NT2/D1 (cell line): ENCODE results near the gene TLE1.

Source experiments
- DNase-seq: peaks from one replicate; pipeline ENCODE4 v3.0.0-alpha.2; 2011; ENCODE audit warnings: low read depth, low spot score
- H3K27me3 ChIP-seq: 2 replicates; pipeline ENCODE4 v1.6.0; 2011; ENCODE audit warnings: mild to moderate bottlenecking; ENCODE audit not compliant: insufficient read length, insufficient read depth
- H3K36me3 ChIP-seq: 2 replicates; pipeline ENCODE4 v1.6.1; 2011; ENCODE audit warnings: mild to moderate bottlenecking, low read length, mixed read lengths; ENCODE audit not compliant: insufficient read depth, insufficient read length
- H3K4me1 ChIP-seq: 2 replicates; pipeline ENCODE4 v1.5.1; 2011; ENCODE audit not compliant: insufficient read depth, insufficient read length
- H3K4me3 ChIP-seq: 2 replicates; pipeline ENCODE4 v1.5.1; 2011; ENCODE audit warnings: low read depth; ENCODE audit not compliant: insufficient read length
- H3K9ac ChIP-seq: 2 replicates; pipeline ENCODE4 v1.6.0; 2011; ENCODE audit warnings: low read depth; ENCODE audit not compliant: insufficient read length
- H3K9me3 ChIP-seq: 2 replicates; pipeline ENCODE4 v1.5.1; 2011; ENCODE audit warnings: mild to moderate bottlenecking, low read length; ENCODE audit not compliant: insufficient read depth
- SUZ12 ChIP-seq: IDR thresholded peaks from 2 replicates; pipeline ENCODE4 v1.6.1; 2011; ENCODE audit not compliant: insufficient read length, insufficient read depth; ENCODE audit errors: extremely low read depth
- YY1 ChIP-seq: IDR thresholded peaks from 2 replicates; pipeline ENCODE4 v1.6.1; 2011; ENCODE audit not compliant: insufficient read length, insufficient read depth
- ZNF274 ChIP-seq: IDR thresholded peaks from 2 replicates; pipeline ENCODE4 v1.6.1; 2011; ENCODE audit warnings: mild to moderate bottlenecking, low read depth, low read length

TLE1 gene

DNA sequence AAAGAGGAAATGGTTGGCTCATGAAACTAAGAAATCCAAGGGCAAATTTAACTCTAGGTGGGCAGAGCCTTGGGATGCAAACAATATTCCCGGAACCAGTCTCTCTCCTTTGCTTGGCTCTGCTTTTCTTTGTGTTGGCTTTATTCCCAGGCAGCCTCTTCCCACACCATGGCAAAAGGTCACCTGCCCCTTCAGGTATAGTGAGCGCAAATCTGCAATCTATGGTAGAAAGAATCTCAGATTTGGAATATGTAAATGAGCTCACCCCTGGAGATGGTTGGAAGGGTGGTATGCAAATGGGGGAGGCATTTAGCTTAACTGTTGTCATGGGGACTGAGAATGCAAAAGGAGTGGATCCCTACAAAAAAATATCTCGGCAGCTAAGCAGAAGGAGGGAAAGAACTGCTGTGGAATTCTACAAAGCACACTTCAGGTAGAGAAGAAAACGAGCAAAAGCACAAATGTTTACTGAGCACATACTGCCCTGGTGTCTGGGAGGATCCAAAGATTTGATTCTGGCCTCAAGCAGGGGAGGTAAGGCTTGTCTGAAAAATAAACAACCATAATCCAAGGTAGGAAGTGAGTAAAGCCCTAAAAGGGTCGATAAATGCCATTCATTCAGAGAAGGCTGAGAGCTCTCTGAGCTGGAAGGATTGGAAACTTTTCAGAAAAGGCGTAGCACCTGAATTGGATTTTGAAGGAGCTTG is 139.7 kb downstream of the TLE1 start:
- no peak overlapping the region for H3K9ac ChIP-seq
- DNase-seq = no peak
- H3K36me3 ChIP-seq = no peaks in the 10 kb centered on the region
- TF ChIP-seq YY1 = no peak
- no peak for TF ChIP-seq ZNF274
- no peak for TF ChIP-seq SUZ12
- no peaks in the 10 kb centered on the region for H3K9me3 ChIP-seq
- H3K4me3 ChIP-seq = no peak overlapping the region
- H3K4me1 ChIP-seq = peaks cover 2% of the 10 kb centered on the region
- no peaks in the 10 kb centered on the region for H3K27me3 ChIP-seq

- H3K4me1 ChIP-seq = peaks cover under 1% of the 10 kb centered on the region
- DNase-seq = no peak
- H3K27me3 ChIP-seq = no peaks in the 10 kb centered on the region
- TF ChIP-seq YY1 = no peak
- no peak for TF ChIP-seq ZNF274
- TF ChIP-seq SUZ12 = no peak
- H3K9me3 ChIP-seq = no peaks in the 10 kb centered on the region
- H3K9ac ChIP-seq = no peak overlapping the region
- no peak overlapping the region for H3K4me3 ChIP-seq
- H3K36me3 ChIP-seq = no peaks in the 10 kb centered on the region
These were observed 140.4 kb downstream of the TLE1 start for GRCh38 chr9:81548911-81549310.

DNA sequence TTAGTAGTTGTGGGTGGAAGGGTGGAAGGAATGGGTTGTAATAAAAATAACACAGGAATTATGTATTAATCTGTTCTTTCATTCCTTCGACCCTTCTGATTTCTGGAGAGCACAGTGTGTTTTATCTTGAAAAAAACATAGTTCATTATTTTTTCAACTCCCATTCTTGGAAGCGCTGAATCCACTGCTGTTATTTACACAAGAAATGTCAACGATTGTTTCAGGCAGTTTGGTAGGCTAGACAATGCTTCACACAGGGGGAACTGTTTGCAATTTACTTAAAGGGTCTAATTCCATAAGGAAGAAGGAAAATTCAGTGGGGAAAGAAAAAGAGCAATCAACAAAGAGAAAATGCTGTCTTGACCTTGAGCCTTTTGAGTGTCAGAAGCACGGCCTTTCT is 142.9 kb downstream of the TLE1 start:
- Histone ChIP-seq H3K27me3 (no peaks in the 10 kb centered on the region), H3K36me3 (no peaks in the 10 kb centered on the region), H3K9me3 (no peaks in the 10 kb centered on the region), H3K9ac (no peak overlapping the region), H3K4me1 (no peaks in the 10 kb centered on the region), H3K4me3 (no peak overlapping the region)
- no peak for DNase-seq
- TF ChIP-seq ZNF274 = no peak
- TF ChIP-seq YY1 = no peak
- TF ChIP-seq SUZ12 = no peak

GRCh38 chr9:81543695-81544094 is 145.7 kb downstream of the TLE1 start:
- TF ChIP-seq SUZ12 (no peak), YY1 (no peak), ZNF274 (no peak)
- no peaks in the 10 kb centered on the region for H3K9me3 ChIP-seq
- no peak overlapping the region for H3K9ac ChIP-seq
- no peak overlapping the region for H3K4me3 ChIP-seq
- DNase-seq = no peak
- H3K36me3 ChIP-seq = no peaks in the 10 kb centered on the region
- no peaks in the 10 kb centered on the region for H3K27me3 ChIP-seq
- H3K4me1 ChIP-seq = no peaks in the 10 kb centered on the region

- Histone ChIP-seq H3K4me1 (no peaks in the 10 kb centered on the region), H3K27me3 (no peaks in the 10 kb centered on the region), H3K9me3 (no peaks in the 10 kb centered on the region), H3K9ac (no peak overlapping the region), H3K4me3 (no peak overlapping the region), H3K36me3 (no peaks in the 10 kb centered on the region)
- no peak for DNase-seq
- TF ChIP-seq ZNF274 (no peak), SUZ12 (no peak)
These were observed 147.0 kb downstream of the TLE1 start for GRCh38 chr9:81542118-81542889.

- TF ChIP-seq ZNF274 (no peak), SUZ12 (no peak), YY1 (no peak)
- no peaks in the 10 kb centered on the region for H3K4me1 ChIP-seq
These were observed 149.1 kb downstream of the TLE1 start for GRCh38 chr9:81540142-81540710.

GRCh38 chr9:81539317-81539716 is 150.0 kb downstream of the TLE1 start:
- no peak for DNase-seq
- no peaks in the 10 kb centered on the region for H3K4me1 ChIP-seq
- no peaks in the 10 kb centered on the region for H3K36me3 ChIP-seq
- no peak overlapping the region for H3K4me3 ChIP-seq
- H3K27me3 ChIP-seq = no peaks in the 10 kb centered on the region
- no peaks in the 10 kb centered on the region for H3K9me3 ChIP-seq
- no peak for TF ChIP-seq SUZ12
- TF ChIP-seq YY1 = no peak
- no peak for TF ChIP-seq ZNF274
- no peak overlapping the region for H3K9ac ChIP-seq

More at GRCh38 chr9:81540142-81540710, 149.1 kb downstream of the TLE1 start:
- H3K4me3 ChIP-seq = no peak overlapping the region
- H3K27me3 ChIP-seq = no peaks in the 10 kb centered on the region
- no peak overlapping the region for H3K9ac ChIP-seq
- no peaks in the 10 kb centered on the region for H3K9me3 ChIP-seq
- H3K36me3 ChIP-seq = no peaks in the 10 kb centered on the region
- no peak for DNase-seq
